ENCODE results near the gene TNFRSF12A.

Gene TNFRSF12A

GRCh38 chr16:3015865-3016521 lies 4.2 kb upstream of the TNFRSF12A start:
- Histone ChIP-seq H3K4me3 (ENCODE audit: severe bottlenecking) (no peak overlapping the region), H3K27me3 (ENCODE audit: insufficient read depth, poor library complexity, severe bottlenecking) (no peaks in the 10 kb centered on the region), H3K27ac (ENCODE audit: poor library complexity, severe bottlenecking) (no peak overlapping the region), H3K36me3 (ENCODE audit: low read depth) (peaks cover 4% of the 10 kb centered on the region; the same call in 1 of the 2 replicates), H3K4me1 (ENCODE audit: insufficient read depth, poor library complexity, severe bottlenecking) (peaks cover 7% of the 10 kb centered on the region), H3K9me3 (ENCODE audit: severe bottlenecking) (no peaks in the 10 kb centered on the region)
- no peak for TF ChIP-seq CTCF (IDR thresholded peaks at IDR 0.05; ENCODE audit: poor library complexity, severe bottlenecking)
- DNase-seq (ENCODE audit: low spot score) (no peak), ATAC-seq (ENCODE audit: low read depth) (no peak)

- no peak for TF ChIP-seq CTCF (IDR thresholded peaks at IDR 0.05; ENCODE audit: poor library complexity, severe bottlenecking)
- no peak overlapping the region for H3K27ac ChIP-seq (ENCODE audit: poor library complexity, severe bottlenecking)
- H3K4me3 ChIP-seq (ENCODE audit: severe bottlenecking) = no peak overlapping the region
- no peaks in the 10 kb centered on the region for H3K9me3 ChIP-seq (ENCODE audit: severe bottlenecking)
- H3K27me3 ChIP-seq (ENCODE audit: insufficient read depth, poor library complexity, severe bottlenecking) = no peaks in the 10 kb centered on the region
- ATAC-seq (ENCODE audit: low read depth) (no peak), DNase-seq (ENCODE audit: low spot score) (no peak)
- peaks cover 7% of the 10 kb centered on the region for H3K4me1 ChIP-seq (ENCODE audit: insufficient read depth, poor library complexity, severe bottlenecking)
- H3K36me3 ChIP-seq (ENCODE audit: low read depth) = peaks cover 17% of the 10 kb centered on the region
These were observed 2.8 kb upstream of the TNFRSF12A start for GRCh38 chr16:3017344-3017743.

GRCh38 chr16:3017794-3018506 lies 2.2 kb upstream of the TNFRSF12A start, which contains the start of gene CLDN6:
Gene CLDN6 (minus strand): TSS chr16:3018183. CDS start chr16:3016021, 2,162 bp downstream.
- Histone ChIP-seq H3K4me3 (ENCODE audit: severe bottlenecking) (no peak within 1 kb of the TSS), H3K27ac (ENCODE audit: poor library complexity, severe bottlenecking) (no peak within 1 kb of the TSS), H3K9me3 (ENCODE audit: severe bottlenecking) (no peaks in the 10 kb centered on the region), H3K36me3 (ENCODE audit: low read depth) (peaks cover 23% of the 10 kb centered on the region), H3K27me3 (ENCODE audit: insufficient read depth, poor library complexity, severe bottlenecking) (no peaks in the 10 kb centered on the region), H3K4me1 (ENCODE audit: insufficient read depth, poor library complexity, severe bottlenecking) (peaks cover 9% of the 10 kb centered on the region)
- no peak for DNase-seq (ENCODE audit: low spot score)
- TF ChIP-seq CTCF (IDR thresholded peaks at IDR 0.05; ENCODE audit: poor library complexity, severe bottlenecking) = no peak
- no peak for ATAC-seq (ENCODE audit: low read depth)

GRCh38 chr16:3019594-3020246 lies 448 bp upstream of the TNFRSF12A start:
- TF ChIP-seq CTCF (IDR thresholded peaks at IDR 0.05; ENCODE audit: poor library complexity, severe bottlenecking) = no peak
- peaks cover 7% of the 10 kb centered on the region for H3K4me1 ChIP-seq (ENCODE audit: insufficient read depth, poor library complexity, severe bottlenecking)
- ATAC-seq (ENCODE audit: low read depth) (no peak), DNase-seq (ENCODE audit: low spot score) (no peak)
- no peaks in the 10 kb centered on the region for H3K27me3 ChIP-seq (ENCODE audit: insufficient read depth, poor library complexity, severe bottlenecking)
- no peaks in the 10 kb centered on the region for H3K9me3 ChIP-seq (ENCODE audit: severe bottlenecking)
- peak overlapping the region; percentile 89 for H3K4me3 ChIP-seq (ENCODE audit: severe bottlenecking)
- H3K36me3 ChIP-seq (ENCODE audit: low read depth) = peaks cover 26% of the 10 kb centered on the region
- H3K27ac ChIP-seq (ENCODE audit: poor library complexity, severe bottlenecking) = peak overlapping the region; percentile 100

Data from RWPE2 (cell line).